Measurements from ENCODE around the gene HIGD1A. TPM values are rescaled to one million over a fixed set of nuclear protein-coding genes. Genes with fewer than 3 reads are reported as not detected.

Gene HIGD1A
- total and polyA plus RNA-seq, 2 of the 4 experiments (the other 2 are of a cell fraction): 86.6 to 137 TPM

GRCh38 chr3:42836150-42837123 is 32.1 kb upstream of the HIGD1A start:
- H3K27ac ChIP-seq (ENCODE audit: insufficient read depth, low read length): no peak overlapping the region
- H3K23ac ChIP-seq (ENCODE audit: low read depth, low read length): no peak overlapping the region
- DNase-seq (no peak), ATAC-seq (ENCODE audit: low read depth) (no peak)
- H2AFZ ChIP-seq (replicated peaks; ENCODE audit: low read length, poor library complexity): no peak overlapping the region
- no peak overlapping the region for H4K5ac ChIP-seq (ENCODE audit: low read depth, low read length)
- no peak overlapping the region for H4K8ac ChIP-seq (ENCODE audit: low read depth in 2 of 2, low read length in 2 of 2)
- no peaks in the 10 kb centered on the region for H3K9me1 ChIP-seq (ENCODE audit: insufficient read depth, low read length)
- no peak overlapping the region for H2BK15ac ChIP-seq (ENCODE audit: low read depth, low read length)
- H2BK20ac ChIP-seq (ENCODE audit: low read depth, low read length): no peak overlapping the region
- in situ Hi-C loops (cut with MboI; ENCODE audit: low sequenced_read_pairs) (loop anchor here (5.0 kb wide), 1 partner anchor 54 kb away; no protein-coding TSS in a partner anchor), dilution Hi-C loops (cut with HindIII; ENCODE audit: low sequenced_read_pairs, unreplicated experiment) (no loop called here), intact Hi-C loops (cut with micrococcal nuclease) (loop anchor here (5.0 kb wide), 1 partner anchor 589 kb away; no protein-coding TSS in a partner anchor)
- no peak overlapping the region for H2AK5ac ChIP-seq (ENCODE audit: low read depth, low read length)
- no peaks in the 10 kb centered on the region for H3K4me1 ChIP-seq (ENCODE audit: control insufficient read depth, insufficient read depth, low read length)
- 83% methylated on average over 1 of the region's 5 CpGs; no CpG with 5 or more reads in 1 of the 2 experiments for WGBS, 2 experiments (ENCODE audit: extremely low coverage in 2 of 2, insufficient read length in 1 of 2)
- no peak overlapping the region for H3K18ac ChIP-seq (ENCODE audit: low read depth, low read length)
- H3K4me2 ChIP-seq (ENCODE audit: low read depth, low read length): no peak overlapping the region
- ChIA-PET CTCF (no interaction called here), POLR2A (ENCODE audit: unreplicated experiment) (no interaction called here)
- no peak overlapping the region for H2BK5ac ChIP-seq (ENCODE audit: low read depth, low read length, poor library complexity, severe bottlenecking)
- no peaks in the 10 kb centered on the region for H3K9me3 ChIP-seq (ENCODE audit: control insufficient read depth, insufficient read depth, low read length)
- H3K79me1 ChIP-seq (ENCODE audit: low read depth in 1 of 2, low read length in 2 of 2): no peaks in the 10 kb centered on the region
- no peak overlapping the region for H3K4ac ChIP-seq (ENCODE audit: low read depth, low read length)
- no peaks in the 10 kb centered on the region for H4K20me1 ChIP-seq (ENCODE audit: insufficient read depth, low read length)
- no peak overlapping the region for H3K14ac ChIP-seq (replicated peaks; ENCODE audit: low read depth, low read length)
- no peak overlapping the region for H4K91ac ChIP-seq (ENCODE audit: insufficient read depth, low read depth, low read length)
- H3K4me3 ChIP-seq (ENCODE audit: insufficient read depth, low read depth, low read length): no peak overlapping the region
- no peak overlapping the region for H3K56ac ChIP-seq (ENCODE audit: extremely low read depth, insufficient read depth, low read length)
- H3K9ac ChIP-seq (ENCODE audit: low read depth, low read length): no peak overlapping the region
- H3K36me3 ChIP-seq (ENCODE audit: control insufficient read depth, insufficient read depth, low read length): no peaks in the 10 kb centered on the region
- H3K27me3 ChIP-seq (ENCODE audit: control insufficient read depth, insufficient read depth, low read length): peaks cover 28% of the 10 kb centered on the region
- H2AK9ac ChIP-seq (replicated peaks; ENCODE audit: low read depth, low read length, poor library complexity): no peak overlapping the region
- H2BK120ac ChIP-seq (ENCODE audit: low read depth, low read length): no peak overlapping the region
- no TSS peak for BruUV-seq (replicated peaks)
- TF ChIP-seq FOS (IDR thresholded peaks at IDR 0.05; ENCODE audit: low read depth, low read length) (no peak), MAFK (IDR thresholded peaks at IDR 0.05; ENCODE audit: low read depth, low read length) (no peak), SMC3 (IDR thresholded peaks at IDR 0.05; ENCODE audit: low read depth, low read length) (no peak), NFE2L2 (IDR thresholded peaks at IDR 0.05; ENCODE audit: low read depth, low read length) (no peak), CHD1 (IDR thresholded peaks at IDR 0.05; ENCODE audit: low read depth, low read length) (no peak), ELK1 (IDR thresholded peaks at IDR 0.05; ENCODE audit: borderline replicate concordance, low read depth, low read length) (no peak), CTCF (conservative IDR thresholded peaks at IDR 0.05; ENCODE audit: low read depth, low read length) (no peak; the same call in 1 of the 2 replicates), USF2 (IDR thresholded peaks at IDR 0.05; ENCODE audit: low read depth, low read length) (no peak), RFX5 (IDR thresholded peaks at IDR 0.05; ENCODE audit: low read depth, low read length) (no peak), MAZ (IDR thresholded peaks at IDR 0.05; ENCODE audit: borderline replicate concordance, low read depth, low read length) (no peak), POLR2A (IDR thresholded peaks at IDR 0.05; ENCODE audit: low read depth, low read length) (no peak), RAD21 (IDR thresholded peaks at IDR 0.05; ENCODE audit: low read length) (no peak), RCOR1 (IDR thresholded peaks at IDR 0.05; ENCODE audit: insufficient replicate concordance, low read length) (no peak), MXI1 (IDR thresholded peaks at IDR 0.05; ENCODE audit: borderline replicate concordance, low read depth, low read length) (no peak)

Data from IMR-90 (cell line).